Measurements from ENCODE around the gene RUSC2. TPM values are rescaled to one million over a fixed set of nuclear protein-coding genes. Genes with fewer than 3 reads are reported as not detected.
"Not testable (repeated sequence)": the region's sequence is repeated elsewhere in the genome, so short reads cannot be mapped to it uniquely, and the experiment has no call there.

The RUSC2 gene
- total RNA-seq, 1 donor from 2014 or later = 67.1 TPM

DNA sequence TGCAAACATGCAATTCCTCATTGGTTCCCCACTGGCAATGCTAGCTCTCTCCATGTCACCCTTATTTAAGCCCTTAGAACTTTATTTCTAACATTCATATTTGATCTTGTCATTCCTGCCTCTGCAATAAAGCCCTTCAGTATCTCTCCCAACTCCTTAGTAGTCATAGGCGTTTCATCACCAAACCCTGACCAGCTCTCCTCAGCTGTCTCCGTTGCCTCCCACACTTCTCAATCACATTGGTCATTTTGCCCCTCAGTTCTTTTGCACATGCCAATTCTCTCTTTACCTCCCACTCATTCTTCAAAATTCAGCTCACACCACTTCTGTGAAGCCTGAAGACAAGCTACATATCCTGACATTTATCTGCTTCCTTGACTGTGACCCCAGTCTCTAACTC, 2.8 kb upstream of the RUSC2 start:
- TF ChIP-seq, protein P1, sequence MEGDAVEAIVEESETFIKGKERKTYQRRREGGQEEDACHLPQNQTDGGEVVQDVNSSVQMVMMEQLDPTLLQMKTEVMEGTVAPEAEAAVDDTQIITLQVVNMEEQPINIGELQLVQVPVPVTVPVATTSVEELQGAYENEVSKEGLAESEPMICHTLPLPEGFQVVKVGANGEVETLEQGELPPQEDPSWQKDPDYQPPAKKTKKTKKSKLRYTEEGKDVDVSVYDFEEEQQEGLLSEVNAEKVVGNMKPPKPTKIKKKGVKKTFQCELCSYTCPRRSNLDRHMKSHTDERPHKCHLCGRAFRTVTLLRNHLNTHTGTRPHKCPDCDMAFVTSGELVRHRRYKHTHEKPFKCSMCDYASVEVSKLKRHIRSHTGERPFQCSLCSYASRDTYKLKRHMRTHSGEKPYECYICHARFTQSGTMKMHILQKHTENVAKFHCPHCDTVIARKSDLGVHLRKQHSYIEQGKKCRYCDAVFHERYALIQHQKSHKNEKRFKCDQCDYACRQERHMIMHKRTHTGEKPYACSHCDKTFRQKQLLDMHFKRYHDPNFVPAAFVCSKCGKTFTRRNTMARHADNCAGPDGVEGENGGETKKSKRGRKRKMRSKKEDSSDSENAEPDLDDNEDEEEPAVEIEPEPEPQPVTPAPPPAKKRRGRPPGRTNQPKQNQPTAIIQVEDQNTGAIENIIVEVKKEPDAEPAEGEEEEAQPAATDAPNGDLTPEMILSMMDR (IDR thresholded peaks at IDR 0.05) = no peak
- DNase-seq (ENCODE audit: extremely low spot score, unreplicated experiment) = no peak
- no peak overlapping the region for H3K27ac Mint-ChIP-seq (ENCODE audit: unreplicated experiment)
- H3K4me1 Mint-ChIP-seq (ENCODE audit: unreplicated experiment) = peaks cover 33% of the 10 kb centered on the region
- no peak overlapping the region for H3K4me3 Mint-ChIP-seq (ENCODE audit: unreplicated experiment)
- no peaks in the 10 kb centered on the region for H3K36me3 Mint-ChIP-seq (ENCODE audit: unreplicated experiment)
- H3K27me3 Mint-ChIP-seq (ENCODE audit: unreplicated experiment) = no peaks in the 10 kb centered on the region
- no peaks in the 10 kb centered on the region for H3K9me3 Mint-ChIP-seq (ENCODE audit: unreplicated experiment)

DNA sequence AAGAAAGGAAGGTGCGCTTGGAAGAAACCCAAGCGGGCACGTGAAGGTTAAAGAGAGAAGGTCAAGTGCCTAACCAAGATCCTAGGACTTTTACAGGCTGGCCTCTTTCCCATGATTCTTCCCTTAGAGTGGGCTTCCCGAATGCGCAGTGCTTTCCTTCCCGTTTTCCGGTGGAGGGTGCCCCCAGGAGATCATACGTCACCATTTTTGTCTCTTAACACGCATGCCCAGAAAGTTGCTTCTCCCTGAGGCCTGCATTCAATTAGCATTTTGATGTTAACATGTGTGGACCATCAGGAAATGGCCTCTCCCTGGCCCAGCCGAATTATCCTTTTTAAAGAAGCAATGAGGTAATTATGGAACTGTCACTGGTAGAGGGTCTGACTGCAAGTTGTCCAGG, 1.9 kb upstream of the RUSC2 start:
- H3K27me3 Mint-ChIP-seq (ENCODE audit: unreplicated experiment) = no peaks in the 10 kb centered on the region
- H3K9me3 Mint-ChIP-seq (ENCODE audit: unreplicated experiment) = no peaks in the 10 kb centered on the region
- H3K27ac Mint-ChIP-seq (ENCODE audit: unreplicated experiment) = peak overlapping the region; percentile 51
- no peak for DNase-seq (ENCODE audit: extremely low spot score, unreplicated experiment)
- H3K36me3 Mint-ChIP-seq (ENCODE audit: unreplicated experiment) = peaks cover under 1% of the 10 kb centered on the region
- TF ChIP-seq, protein P1 (IDR thresholded peaks at IDR 0.05) = no peak
- H3K4me3 Mint-ChIP-seq (ENCODE audit: unreplicated experiment) = peak overlapping the region; percentile 49
- H3K4me1 Mint-ChIP-seq (ENCODE audit: unreplicated experiment) = peaks cover 41% of the 10 kb centered on the region

GRCh38 chr9:35488566-35489312, 1.2 kb upstream of the RUSC2 start:
- Mint-ChIP-seq H3K9me3 (ENCODE audit: unreplicated experiment) (no peaks in the 10 kb centered on the region), H3K4me1 (ENCODE audit: unreplicated experiment) (peaks cover 42% of the 10 kb centered on the region), H3K27me3 (ENCODE audit: unreplicated experiment) (no peaks in the 10 kb centered on the region), H3K4me3 (ENCODE audit: unreplicated experiment) (peak overlapping the region; percentile 96), H3K36me3 (ENCODE audit: unreplicated experiment) (peaks cover 3% of the 10 kb centered on the region), H3K27ac (ENCODE audit: unreplicated experiment) (peak overlapping the region; percentile 90)
- TF ChIP-seq, protein P1 (IDR thresholded peaks at IDR 0.05) = no peak
- no peak for DNase-seq (ENCODE audit: extremely low spot score, unreplicated experiment)

GRCh38 chr9:35490155-35490909, 421 bp downstream of the RUSC2 start:
- Mint-ChIP-seq H3K27me3 (ENCODE audit: unreplicated experiment) (no peaks in the 10 kb centered on the region), H3K4me3 (ENCODE audit: unreplicated experiment) (peak overlapping the region; percentile 96), H3K4me1 (ENCODE audit: unreplicated experiment) (peaks cover 42% of the 10 kb centered on the region), H3K36me3 (ENCODE audit: unreplicated experiment) (peaks cover 3% of the 10 kb centered on the region), H3K27ac (ENCODE audit: unreplicated experiment) (peak overlapping the region; percentile 96), H3K9me3 (ENCODE audit: unreplicated experiment) (peaks cover 2% of the 10 kb centered on the region)
- TF ChIP-seq, protein P1 (IDR thresholded peaks at IDR 0.05) = no peak
- DNase-seq (ENCODE audit: extremely low spot score, unreplicated experiment) = no peak

- H3K27me3 Mint-ChIP-seq (ENCODE audit: unreplicated experiment) = no peaks in the 10 kb centered on the region
These were observed 1.1 kb downstream of the RUSC2 start for GRCh38 chr9:35490910-35491465.

GRCh38 chr9:35493119-35493518, 3.2 kb downstream of the RUSC2 start:
- not testable (repeated sequence) for H3K9me3 Mint-ChIP-seq (ENCODE audit: unreplicated experiment); H3K27me3 Mint-ChIP-seq (ENCODE audit: unreplicated experiment); H3K4me3 Mint-ChIP-seq (ENCODE audit: unreplicated experiment); DNase-seq (ENCODE audit: extremely low spot score, unreplicated experiment)
- Mint-ChIP-seq H3K27ac (ENCODE audit: unreplicated experiment) (peak overlapping the region; percentile 53), H3K36me3 (ENCODE audit: unreplicated experiment) (peaks cover 23% of the 10 kb centered on the region), H3K4me1 (ENCODE audit: unreplicated experiment) (peaks cover 47% of the 10 kb centered on the region)

More at GRCh38 chr9:35490910-35491465, 1.1 kb downstream of the RUSC2 start:
- Mint-ChIP-seq H3K9me3 (ENCODE audit: unreplicated experiment) (peaks cover 8% of the 10 kb centered on the region), H3K4me3 (ENCODE audit: unreplicated experiment) (peak overlapping the region; percentile 96), H3K27ac (ENCODE audit: unreplicated experiment) (peak overlapping the region; percentile 96), H3K4me1 (ENCODE audit: unreplicated experiment) (peaks cover 44% of the 10 kb centered on the region), H3K36me3 (ENCODE audit: unreplicated experiment) (peaks cover 9% of the 10 kb centered on the region)
- no peak for DNase-seq (ENCODE audit: extremely low spot score, unreplicated experiment)
- TF ChIP-seq, protein P1 (IDR thresholded peaks at IDR 0.05) = no peak

All from osteocyte (in vitro differentiated cells).